ENCODE data around the gene MARVELD1. TPM values are rescaled to one million over a fixed set of nuclear protein-coding genes. Genes with fewer than 3 reads are reported as not detected.
"Not testable (repeated sequence)": the region's sequence is repeated elsewhere in the genome, so short reads cannot be mapped to it uniquely, and the experiment has no call there.

MARVELD1 gene
- total RNA-seq, 1 donor from 2014 or later, result 75.4 TPM

- H3K27ac Mint-ChIP-seq, result peak within 1 kb of the TSS; percentile 94
- DNase-seq (ENCODE audit: low spot score in 2 of 2, unreplicated experiment in 2 of 2), result peak; percentile 96 to 99
- no peaks in the 10 kb centered on the region for H3K9me3 Mint-ChIP-seq
- peaks cover 42% of the 10 kb centered on the region for H3K4me1 Mint-ChIP-seq
- no peaks in the 10 kb centered on the region for H3K36me3 Mint-ChIP-seq
- no peak for TF ChIP-seq CTCF (IDR thresholded peaks at IDR 0.05; ENCODE audit: unreplicated experiment)
- H3K27me3 Mint-ChIP-seq (ENCODE audit: low read depth), result no peaks in the 10 kb centered on the region
- H3K4me3 Mint-ChIP-seq, result peak within 1 kb of the TSS; percentile 80
These were observed 26.4 kb upstream of the MARVELD1 start, which contains the start of gene AVPI1 for GRCh38 chr10:97686962-97687784. TSS of gene AVPI1 (minus strand) at chr10:97687241. CDS start at chr10:97679905, 7,336 bp downstream.

GRCh38 chr10:97687785-97688781 is 25.4 kb upstream of the MARVELD1 start:
- Mint-ChIP-seq H3K36me3 (no peaks in the 10 kb centered on the region), H3K27me3 (ENCODE audit: low read depth) (no peaks in the 10 kb centered on the region), H3K27ac (peak overlapping the region; percentile 94), H3K9me3 (peaks cover 4% of the 10 kb centered on the region), H3K4me3 (peak overlapping the region; percentile 56), H3K4me1 (peaks cover 39% of the 10 kb centered on the region)
- no peak for TF ChIP-seq CTCF (IDR thresholded peaks at IDR 0.05; ENCODE audit: unreplicated experiment)
- no peak for DNase-seq (ENCODE audit: low spot score in 2 of 2, unreplicated experiment in 2 of 2)

DNA sequence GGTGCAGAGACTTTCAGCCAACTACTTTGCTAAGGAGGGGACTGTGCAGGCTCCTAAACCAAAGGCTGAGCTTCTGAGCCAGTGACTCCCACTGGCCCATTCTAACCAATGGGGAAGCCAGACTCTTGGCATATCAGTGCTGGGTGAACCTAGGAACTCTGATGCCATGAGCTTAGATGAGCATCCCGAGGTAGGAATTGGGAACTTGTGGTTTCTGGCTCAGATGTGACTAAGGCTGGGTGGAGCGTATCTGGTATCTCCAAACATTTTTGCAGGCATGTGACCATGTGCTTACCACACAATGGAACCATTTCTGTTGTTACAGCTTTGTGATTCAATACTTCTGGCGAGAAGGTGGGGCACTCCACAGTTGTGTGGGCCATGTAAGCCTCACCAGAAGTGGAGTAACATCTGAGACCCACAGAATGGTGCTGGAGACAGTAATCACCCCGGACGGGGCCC is 23.9 kb upstream of the MARVELD1 start:
- no peak for TF ChIP-seq CTCF (IDR thresholded peaks at IDR 0.05; ENCODE audit: unreplicated experiment)
- Mint-ChIP-seq H3K4me1 (peaks cover 27% of the 10 kb centered on the region), H3K27me3 (ENCODE audit: low read depth) (no peaks in the 10 kb centered on the region), H3K9me3 (peaks cover 4% of the 10 kb centered on the region), H3K27ac (no peak overlapping the region), H3K36me3 (no peaks in the 10 kb centered on the region), H3K4me3 (no peak overlapping the region)
- no peak for DNase-seq (ENCODE audit: low spot score in 2 of 2, unreplicated experiment in 2 of 2)

- TF ChIP-seq CTCF (IDR thresholded peaks at IDR 0.05; ENCODE audit: unreplicated experiment), result no peak
- no peaks in the 10 kb centered on the region for H3K27me3 Mint-ChIP-seq (ENCODE audit: low read depth)
- H3K4me3 Mint-ChIP-seq, result no peak overlapping the region
- peaks cover 22% of the 10 kb centered on the region for H3K4me1 Mint-ChIP-seq
- peaks cover 4% of the 10 kb centered on the region for H3K9me3 Mint-ChIP-seq
- no peak overlapping the region for H3K27ac Mint-ChIP-seq
- DNase-seq (ENCODE audit: low spot score in 2 of 2, unreplicated experiment in 2 of 2), result no peak
- H3K36me3 Mint-ChIP-seq, result no peaks in the 10 kb centered on the region
These were observed 23.4 kb upstream of the MARVELD1 start for GRCh38 chr10:97690133-97690532.

GRCh38 chr10:97698072-97698655 is 15.4 kb upstream of the MARVELD1 start:
- not testable (repeated sequence) for H3K36me3 Mint-ChIP-seq; H3K4me1 Mint-ChIP-seq; H3K9me3 Mint-ChIP-seq; H3K27me3 Mint-ChIP-seq (ENCODE audit: low read depth); DNase-seq (ENCODE audit: low spot score in 2 of 2, unreplicated experiment in 2 of 2); H3K27ac Mint-ChIP-seq; H3K4me3 Mint-ChIP-seq
